PC-3 (cell line): ENCODE data around the gene SCN9A. TPM values are rescaled to one million over a fixed set of nuclear protein-coding genes. Genes with fewer than 3 reads are reported as not detected.

ENCODE experiments used
- ATAC-seq: fragments of 200-7000 bp; cut with Tn5 transposase; 2 replicates; pipeline ENCODE4 v1.9.1; 2020; ENCODE audit warnings: mild to moderate bottlenecking, moderate library complexity
- BruUV-seq: library from RNA; stranded (reverse); fragments of 400-500 nt; replicated peaks from 2 replicates; lab custom pipeline; 2021; lab: Mats Ljungman, UMichigan
- CTCF ChIA-PET: fragments of 300-600 bp; sonication (Branson Sonifier 250); formaldehyde crosslinking; loops from one replicate; lab custom pipeline; 2022; ENCODE audit warnings: antibody characterized with exemption; lab: Charles Lee
- POLR2A ChIA-PET: fragments of 300-600 bp; sonication (Branson Sonifier 250); formaldehyde crosslinking; loops from one replicate; lab custom pipeline; 2022; ENCODE audit warnings: antibody characterized with exemption; ENCODE audit not compliant: unreplicated experiment; lab: Charles Lee
- DNase-seq: peaks from one replicate; pipeline ENCODE4 v3.0.0-alpha.2; 2015
- H2AFZ ChIP-seq: fragments of 300-600 bp; sonication (generic); 2 replicates; pipeline ENCODE4 v1.6.0; 2016; ENCODE audit warnings: antibody characterized with exemption, low read length
- H3F3A ChIP-seq: fragments of 300-600 bp; sonication (generic); one replicate; pipeline ENCODE4 v1.6.0; 2017; ENCODE audit warnings: antibody characterized with exemption, low read length, control low read depth, mild to moderate bottlenecking; ENCODE audit not compliant: unreplicated experiment
- H3K27ac ChIP-seq: fragments of 300-600 bp; sonication (generic); 2 replicates; pipeline ENCODE4 v1.5.1; 2016; ENCODE audit warnings: mild to moderate bottlenecking, low read length
- H3K27me3 ChIP-seq: fragments of 300-600 bp; sonication (generic); 2 replicates; pipeline ENCODE4 v1.6.1; 2016; ENCODE audit warnings: low read length, mixed read lengths
- H3K36me3 ChIP-seq: fragments of 300-600 bp; sonication (generic); 2 replicates; pipeline ENCODE4 v1.6.1; 2016; ENCODE audit warnings: low read depth, mixed run types, low read length, mixed read lengths
- H3K4me1 ChIP-seq: fragments of 300-600 bp; sonication (generic); 2 replicates; pipeline ENCODE4 v1.5.1; 2016; ENCODE audit warnings: low read length; ENCODE audit not compliant: insufficient read depth
- H3K4me2 ChIP-seq: fragments of 300-600 bp; sonication (generic); 2 replicates; pipeline ENCODE4 v1.6.0; 2016; ENCODE audit warnings: low read length
- H3K4me3 ChIP-seq: fragments of 300-600 bp; sonication (generic); 2 replicates; pipeline ENCODE4 v1.5.1; 2016; ENCODE audit warnings: mild to moderate bottlenecking, low read length, mixed read lengths
- H3K79me2 ChIP-seq: fragments of 300-600 bp; sonication (generic); 2 replicates; pipeline ENCODE4 v1.6.1; 2017; ENCODE audit warnings: low read length, mixed read lengths
- H3K9ac ChIP-seq: fragments of 300-600 bp; sonication (generic); 2 replicates; pipeline ENCODE4 v1.6.0; 2016; ENCODE audit warnings: mild to moderate bottlenecking, low read length
- H3K9me2 ChIP-seq: fragments of 300-600 bp; sonication (generic); replicated peaks from 2 replicates; pipeline ENCODE4 v1.6.1; 2016; ENCODE audit warnings: mixed run types, low read length, mixed read lengths
- H3K9me3 ChIP-seq: fragments of 300-600 bp; sonication (generic); 2 replicates; pipeline ENCODE4 v1.6.1; 2016; ENCODE audit warnings: low read length, mixed read lengths
- H4K20me1 ChIP-seq: fragments of 300-600 bp; sonication (generic); 2 replicates; pipeline ENCODE4 v1.6.1; 2016; ENCODE audit warnings: low read length, mixed read lengths
- EZH2 ChIP-seq: fragments of 300-600 bp; sonication (generic); IDR thresholded peaks from one replicate; pipeline ENCODE4 v1.6.1; 2017; ENCODE audit warnings: antibody characterized with exemption, mild to moderate bottlenecking, low read length; ENCODE audit not compliant: unreplicated experiment
- EZH2phosphoT487 ChIP-seq: fragments of 300-600 bp; sonication (generic); IDR thresholded peaks from 2 replicates; pipeline ENCODE4 v1.6.1; 2018; ENCODE audit warnings: mild to moderate bottlenecking, antibody characterized with exemption, low read length, borderline replicate concordance
- intact Hi-C: fragments of 100-400 bp; cut with micrococcal nuclease; formaldehyde crosslinking; loops from 2 replicates; pipeline ENCODE4 v1.9.0; 2023
- total RNA-seq: library from RNA; depleted of rRNA; stranded (reverse); fragments of >200 nt; gene quantifications from 2 replicates; pipeline ENCODE4 v1.2.3, GENCODE V29; 2014
- TF ChIP-seq, protein P1 (sequence below): fragments of 300-600 bp; sonication (generic); conservative IDR thresholded peaks from 2 replicates; pipeline ENCODE4 v1.5.1; 2017; ENCODE audit warnings: antibody characterized with exemption, low read depth, mild to moderate bottlenecking, low read length

SCN9A gene
- total RNA-seq, 1 experiment from 2014 or later = 7.0 TPM

DNA sequence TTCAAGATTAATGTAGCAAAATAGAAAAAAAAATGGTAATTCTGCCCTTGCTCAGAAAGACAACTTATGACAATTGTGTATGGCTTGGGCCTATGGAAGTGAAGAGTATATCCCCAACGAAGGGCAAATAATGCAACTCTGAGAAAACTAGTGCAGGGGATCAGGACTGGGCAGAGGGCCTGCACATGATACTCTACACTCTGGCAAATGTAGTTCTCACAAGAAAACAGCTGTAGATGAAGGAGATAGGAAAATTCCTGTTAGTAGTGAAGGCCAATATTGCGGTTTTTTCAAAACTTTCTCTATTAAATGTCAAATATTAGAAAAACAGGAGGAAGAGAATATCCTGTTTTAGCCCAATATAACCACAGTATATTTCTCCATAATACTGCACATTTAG is 77.8 kb downstream of the SCN9A start:
- intact Hi-C loops = no loop called here
- CTCF ChIA-PET = no interaction called here
- H3K36me3 ChIP-seq = no peaks in the 10 kb centered on the region
- H3K4me3 ChIP-seq = no peak overlapping the region
- no peaks in the 10 kb centered on the region for H3K9me3 ChIP-seq
- H3K27ac ChIP-seq = no peak overlapping the region
- no peaks in the 10 kb centered on the region for H3K79me2 ChIP-seq
- no peak for DNase-seq
- no peaks in the 10 kb centered on the region for H3K9me2 ChIP-seq
- TF ChIP-seq, protein P1, sequence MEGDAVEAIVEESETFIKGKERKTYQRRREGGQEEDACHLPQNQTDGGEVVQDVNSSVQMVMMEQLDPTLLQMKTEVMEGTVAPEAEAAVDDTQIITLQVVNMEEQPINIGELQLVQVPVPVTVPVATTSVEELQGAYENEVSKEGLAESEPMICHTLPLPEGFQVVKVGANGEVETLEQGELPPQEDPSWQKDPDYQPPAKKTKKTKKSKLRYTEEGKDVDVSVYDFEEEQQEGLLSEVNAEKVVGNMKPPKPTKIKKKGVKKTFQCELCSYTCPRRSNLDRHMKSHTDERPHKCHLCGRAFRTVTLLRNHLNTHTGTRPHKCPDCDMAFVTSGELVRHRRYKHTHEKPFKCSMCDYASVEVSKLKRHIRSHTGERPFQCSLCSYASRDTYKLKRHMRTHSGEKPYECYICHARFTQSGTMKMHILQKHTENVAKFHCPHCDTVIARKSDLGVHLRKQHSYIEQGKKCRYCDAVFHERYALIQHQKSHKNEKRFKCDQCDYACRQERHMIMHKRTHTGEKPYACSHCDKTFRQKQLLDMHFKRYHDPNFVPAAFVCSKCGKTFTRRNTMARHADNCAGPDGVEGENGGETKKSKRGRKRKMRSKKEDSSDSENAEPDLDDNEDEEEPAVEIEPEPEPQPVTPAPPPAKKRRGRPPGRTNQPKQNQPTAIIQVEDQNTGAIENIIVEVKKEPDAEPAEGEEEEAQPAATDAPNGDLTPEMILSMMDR = no peak
- BruUV-seq = no TSS peak
- H3K4me1 ChIP-seq = peaks cover 12% of the 10 kb centered on the region
- no peak overlapping the region for H2AFZ ChIP-seq
- no peak overlapping the region for H3K9ac ChIP-seq
- no peaks in the 10 kb centered on the region for H3K27me3 ChIP-seq
- H3K4me2 ChIP-seq = no peak overlapping the region
- ATAC-seq = no peak
- POLR2A ChIA-PET = no interaction called here
- no peaks in the 10 kb centered on the region for H4K20me1 ChIP-seq
- H3F3A ChIP-seq = no peaks in the 10 kb centered on the region

DNA sequence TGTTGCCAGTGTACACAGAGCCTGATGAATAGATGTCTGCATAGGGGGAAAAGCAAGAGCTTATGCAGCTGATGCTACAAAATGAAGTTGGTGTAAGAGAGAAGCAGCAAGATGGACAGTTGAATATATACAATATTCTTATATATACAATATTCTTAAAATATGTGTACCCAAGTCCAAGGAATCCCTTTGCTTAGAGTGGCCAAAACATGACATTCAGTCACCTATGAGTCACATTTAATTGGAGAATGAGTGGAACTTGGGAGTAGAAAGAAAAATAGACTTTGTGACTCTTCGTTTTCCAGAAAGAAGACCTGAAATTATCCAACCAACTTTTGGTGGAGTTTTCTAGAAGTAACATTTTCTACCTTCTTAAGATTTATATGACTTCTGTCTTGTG is 81.8 kb downstream of the SCN9A start:
- ATAC-seq = peak; percentile 94
- Histone ChIP-seq H3K4me2 (0 out of 2 replicates have a peak overlapping the region, but pooled peaks have one; percentile 14), H3K4me3 (no peak overlapping the region), H3K4me1 (peaks cover 12% of the 10 kb centered on the region), H3K27ac (no peak overlapping the region), H3F3A (no peaks in the 10 kb centered on the region), H3K9ac (no peak overlapping the region), H3K9me3 (no peaks in the 10 kb centered on the region), H2AFZ (no peak overlapping the region), H4K20me1 (no peaks in the 10 kb centered on the region), H3K36me3 (no peaks in the 10 kb centered on the region), H3K9me2 (no peaks in the 10 kb centered on the region), H3K79me2 (no peaks in the 10 kb centered on the region), H3K27me3 (no peaks in the 10 kb centered on the region)
- intact Hi-C loops = no loop called here
- POLR2A ChIA-PET = no interaction called here
- TF ChIP-seq EZH2phosphoT487 (no peak), EZH2 (no peak)
- TF ChIP-seq, protein P1 = no peak
- BruUV-seq = no TSS peak
- DNase-seq = peak; percentile 78
- CTCF ChIA-PET = no interaction called here

DNA sequence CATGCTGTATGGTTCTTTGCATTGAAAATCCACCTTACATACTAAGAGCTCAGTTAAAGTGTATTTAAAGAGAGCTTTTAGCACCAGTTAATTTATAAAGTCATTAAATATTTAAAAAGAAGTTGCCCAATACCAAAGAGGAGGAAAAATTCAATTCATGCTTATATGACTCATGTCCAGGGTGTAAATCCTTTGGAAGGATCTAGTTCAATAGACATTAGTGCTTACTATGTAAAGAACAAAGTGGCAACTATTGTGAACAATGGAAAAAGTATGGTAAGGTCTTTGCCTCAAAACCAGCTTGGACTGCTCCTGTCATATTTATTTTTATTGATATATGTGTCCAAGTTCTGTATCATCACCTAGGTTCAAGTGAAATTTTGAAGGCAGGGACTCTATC is 90.5 kb downstream of the SCN9A start:
- H3K9me2 ChIP-seq = no peaks in the 10 kb centered on the region
- H3K4me1 ChIP-seq = no peaks in the 10 kb centered on the region
- H3K9me3 ChIP-seq = no peaks in the 10 kb centered on the region
- H4K20me1 ChIP-seq = no peaks in the 10 kb centered on the region
- no peaks in the 10 kb centered on the region for H3K79me2 ChIP-seq
- no peak overlapping the region for H3K4me3 ChIP-seq
- H3K27ac ChIP-seq = no peak overlapping the region
- ChIA-PET CTCF (no interaction called here), POLR2A (no interaction called here)
- intact Hi-C loops = no loop called here
- BruUV-seq = no TSS peak
- ATAC-seq (no peak), DNase-seq (no peak)
- H3F3A ChIP-seq = no peaks in the 10 kb centered on the region
- no peak overlapping the region for H3K4me2 ChIP-seq
- no peaks in the 10 kb centered on the region for H3K36me3 ChIP-seq
- no peak for TF ChIP-seq EZH2phosphoT487
- no peak for TF ChIP-seq EZH2
- TF ChIP-seq, protein P1 = no peak
- H2AFZ ChIP-seq = no peak overlapping the region
- H3K9ac ChIP-seq = no peak overlapping the region
- H3K27me3 ChIP-seq = no peaks in the 10 kb centered on the region
